K562 (cell line): ENCODE measurements around the gene LDLRAD1. TPM values are rescaled to one million over a fixed set of nuclear protein-coding genes. Genes with fewer than 3 reads are reported as not detected.

Experiments used
- SMC3 ChIP-seq: conservative IDR thresholded peaks from 2 replicates; pipeline ENCODE4 v1.6.1; 2011; ENCODE audit warnings: low read depth, low read length, improper control_type of control experiment; ENCODE audit not compliant: insufficient read depth
- ZNF384 ChIP-seq: IDR thresholded peaks from 2 replicates; pipeline ENCODE4 v1.6.1; 2012; ENCODE audit warnings: low read depth, low read length, improper control_type of control experiment
- microRNA-seq: library from miRNA; unstranded; fragments of <30 nt; microRNA quantifications from one replicate; pipeline ENCODE4, GENCODE V29; 2018; ENCODE audit warnings: borderline microRNAs expressed
- polyA plus RNA-seq, 8 experiments: library from polyadenylated mRNA; depleted of rRNA in 4 of 8; stranded (reverse) in 5 of 8; unstranded in 3 of 8; fragments of >200 nt; fragmentation: Nextera tagmentation in 2 of 8; fragmentation: Illumina TruSeq in 1 of 8; extraction: Ambion mirVana in 2 of 8; extraction: Trizol in 1 of 8; gene quantifications; 2 replicates each; pipeline versions ENCODE4 v1.2.1 to v1.2.3, GENCODE V29; 2011 to 2014; ENCODE audit warnings: inconsistent platforms in 1 of 8, missing spikeins in 1 of 8
- total RNA-seq, 7 experiments: library from RNA; depleted of rRNA in 6 of 7; stranded (reverse); fragments of >200 nt in 6 of 7; fragmentation: Illumina TruSeq in 2 of 7; extraction: Trizol in 2 of 7; gene quantifications; 2 replicates each; pipeline versions ENCODE4 v1.2.1 to v1.2.3, GENCODE V29; 2011 to 2021; ENCODE audit warnings: low replicate concordance in 1 of 7
- TF ChIP-seq, protein P1 (sequence below), 2 experiments: fragments of 450-650 bp in 1 of 2; sonication (generic) in 1 of 2; formaldehyde crosslinking in 1 of 2; IDR thresholded peaks; 2 replicates each; pipeline versions ENCODE4 v1.7.1 to v1.9.0; 2016 to 2022; ENCODE audit warnings: inconsistent platforms in 1 of 2, mild to moderate bottlenecking in 1 of 2, missing genetic modification reagents in 1 of 2
- TF ChIP-seq, protein P2 (sequence below): fragments of 200-800 bp; sonication (Bioruptor generic); IDR thresholded peaks from 2 replicates; pipeline ENCODE4 v1.6.1; 2017; ENCODE audit warnings: missing genetic modification characterization, missing compliant biosample characterization

The LDLRAD1 gene
- total and polyA plus RNA-seq, 9 of the 15 experiments (the other 6 are each of a cell fraction or from before 2014, with no cell fraction given), result not detected

DNA sequence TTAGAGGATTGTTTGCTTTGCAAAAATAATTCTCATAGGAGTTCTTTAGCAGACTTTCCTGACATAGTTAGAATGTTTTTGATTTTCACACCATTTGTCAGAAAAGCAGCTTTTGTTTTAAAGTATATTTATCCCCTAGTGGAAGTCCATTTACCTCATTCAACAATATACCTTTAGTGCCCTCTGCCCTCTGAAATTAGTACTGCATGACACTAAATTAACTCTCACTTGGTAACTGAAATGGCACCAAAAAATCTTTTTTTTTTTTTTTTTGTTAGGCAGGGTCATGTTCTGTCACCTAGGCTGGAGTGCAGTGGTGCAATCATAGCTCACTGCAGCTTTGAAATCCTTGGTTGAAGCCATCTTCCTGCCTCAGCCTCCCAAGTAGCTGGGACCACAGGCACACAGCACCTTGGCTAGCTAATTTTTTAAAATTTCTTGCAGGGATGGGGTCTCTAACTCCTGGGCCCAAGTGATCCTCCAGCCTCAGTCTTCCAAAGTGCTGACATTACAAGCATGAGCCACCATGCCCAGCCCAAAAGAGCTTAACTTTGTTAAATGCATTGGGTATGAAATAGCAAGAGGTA, 58.2 kb downstream of the LDLRAD1 start (continued):
- TF ChIP-seq, protein P1, sequence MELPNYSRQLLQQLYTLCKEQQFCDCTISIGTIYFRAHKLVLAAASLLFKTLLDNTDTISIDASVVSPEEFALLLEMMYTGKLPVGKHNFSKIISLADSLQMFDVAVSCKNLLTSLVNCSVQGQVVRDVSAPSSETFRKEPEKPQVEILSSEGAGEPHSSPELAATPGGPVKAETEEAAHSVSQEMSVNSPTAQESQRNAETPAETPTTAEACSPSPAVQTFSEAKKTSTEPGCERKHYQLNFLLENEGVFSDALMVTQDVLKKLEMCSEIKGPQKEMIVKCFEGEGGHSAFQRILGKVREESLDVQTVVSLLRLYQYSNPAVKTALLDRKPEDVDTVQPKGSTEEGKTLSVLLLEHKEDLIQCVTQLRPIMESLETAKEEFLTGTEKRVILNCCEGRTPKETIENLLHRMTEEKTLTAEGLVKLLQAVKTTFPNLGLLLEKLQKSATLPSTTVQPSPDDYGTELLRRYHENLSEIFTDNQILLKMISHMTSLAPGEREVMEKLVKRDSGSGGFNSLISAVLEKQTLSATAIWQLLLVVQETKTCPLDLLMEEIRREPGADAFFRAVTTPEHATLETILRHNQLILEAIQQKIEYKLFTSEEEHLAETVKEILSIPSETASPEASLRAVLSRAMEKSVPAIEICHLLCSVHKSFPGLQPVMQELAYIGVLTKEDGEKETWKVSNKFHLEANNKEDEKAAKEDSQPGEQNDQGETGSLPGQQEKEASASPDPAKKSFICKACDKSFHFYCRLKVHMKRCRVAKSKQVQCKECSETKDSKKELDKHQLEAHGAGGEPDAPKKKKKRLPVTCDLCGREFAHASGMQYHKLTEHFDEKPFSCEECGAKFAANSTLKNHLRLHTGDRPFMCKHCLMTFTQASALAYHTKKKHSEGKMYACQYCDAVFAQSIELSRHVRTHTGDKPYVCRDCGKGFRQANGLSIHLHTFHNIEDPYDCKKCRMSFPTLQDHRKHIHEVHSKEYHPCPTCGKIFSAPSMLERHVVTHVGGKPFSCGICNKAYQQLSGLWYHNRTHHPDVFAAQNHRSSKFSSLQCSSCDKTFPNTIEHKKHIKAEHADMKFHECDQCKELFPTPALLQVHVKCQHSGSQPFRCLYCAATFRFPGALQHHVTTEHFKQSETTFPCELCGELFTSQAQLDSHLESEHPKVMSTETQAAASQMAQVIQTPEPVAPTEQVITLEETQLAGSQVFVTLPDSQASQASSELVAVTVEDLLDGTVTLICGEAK (IDR thresholded peaks at IDR 0.05), result no peak
- TF ChIP-seq, protein P1 (CRISPR knock-in tag; IDR thresholded peaks at IDR 0.05), result no peak
- TF ChIP-seq ZNF384 (peak; percentile 52; the same call in 1 of the 2 replicates), SMC3 (peak; percentile 65; the same call in 1 of the 2 replicates)
- TF ChIP-seq, protein P2, sequence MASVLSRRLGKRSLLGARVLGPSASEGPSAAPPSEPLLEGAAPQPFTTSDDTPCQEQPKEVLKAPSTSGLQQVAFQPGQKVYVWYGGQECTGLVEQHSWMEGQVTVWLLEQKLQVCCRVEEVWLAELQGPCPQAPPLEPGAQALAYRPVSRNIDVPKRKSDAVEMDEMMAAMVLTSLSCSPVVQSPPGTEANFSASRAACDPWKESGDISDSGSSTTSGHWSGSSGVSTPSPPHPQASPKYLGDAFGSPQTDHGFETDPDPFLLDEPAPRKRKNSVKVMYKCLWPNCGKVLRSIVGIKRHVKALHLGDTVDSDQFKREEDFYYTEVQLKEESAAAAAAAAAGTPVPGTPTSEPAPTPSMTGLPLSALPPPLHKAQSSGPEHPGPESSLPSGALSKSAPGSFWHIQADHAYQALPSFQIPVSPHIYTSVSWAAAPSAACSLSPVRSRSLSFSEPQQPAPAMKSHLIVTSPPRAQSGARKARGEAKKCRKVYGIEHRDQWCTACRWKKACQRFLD, result no peak

Small RNAs within 50 kb of the gene (microRNA-seq; reads per million reads assigned to microRNA genes)
- gene MIR4781, result 1.9 reads per million, percentile 26 among the genes with 10 or more reads in this experiment

Other genes starting within 250 kb of the LDLRAD1 start
Only the 7 nearest of the 10 such genes appear.
- 17.8 and 23.8 TPM in 2 replicates for gene YIPF1, start 128.4 kb downstream of the LDLRAD1 start, total RNA-seq (2014; rRNA removed)
- 21.6 and 23.9 TPM in 2 replicates for gene YIPF1, start 128.4 kb downstream of the LDLRAD1 start, total RNA-seq (2014; rRNA removed; fragmentation: Illumina TruSeq; extraction: Trizol)
- 17.9 and 19.6 TPM in 2 replicates for gene YIPF1, start 128.4 kb downstream of the LDLRAD1 start, total RNA-seq (2015; rRNA removed; fragmentation: Illumina TruSeq; extraction: Trizol)
- 15.3 and 15.5 TPM in 2 replicates for gene YIPF1, start 128.4 kb downstream of the LDLRAD1 start, total RNA-seq (2021)
- 35.6 and 37.5 TPM in 2 replicates for gene YIPF1, start 128.4 kb downstream of the LDLRAD1 start, polyA plus RNA-seq (2011; rRNA removed)
- gene YIPF1, start 128.4 kb downstream of the LDLRAD1 start, polyA plus RNA-seq (2014; fragmentation: Illumina TruSeq; extraction: Trizol), result 25.0 and 27.3 TPM in 2 replicates
- 10 to 100 TPM; 11.5 to 15.2 TPM for gene YIPF1, start 128.4 kb downstream of the LDLRAD1 start, polyA plus RNA-seq (2014; fragmentation: Nextera tagmentation; extraction: Ambion mirVana)
- gene YIPF1, start 128.4 kb downstream of the LDLRAD1 start, polyA plus RNA-seq (2014; rRNA removed), result 19.2 and 21.3 TPM in 2 replicates
- not detected in 2 replicates for gene DIO1, start 124.0 kb downstream of the LDLRAD1 start, total RNA-seq (2014; rRNA removed)
- not detected in 2 replicates for gene DIO1, start 124.0 kb downstream of the LDLRAD1 start, total RNA-seq (2014; rRNA removed; fragmentation: Illumina TruSeq; extraction: Trizol)
- gene DIO1, start 124.0 kb downstream of the LDLRAD1 start, total RNA-seq (2015; rRNA removed; fragmentation: Illumina TruSeq; extraction: Trizol), result not detected in 2 replicates
- gene DIO1, start 124.0 kb downstream of the LDLRAD1 start, total RNA-seq (2021), result not detected in 2 replicates
- not detected in 2 replicates for gene DIO1, start 124.0 kb downstream of the LDLRAD1 start, polyA plus RNA-seq (2011; rRNA removed)
- not detected in 2 replicates for gene DIO1, start 124.0 kb downstream of the LDLRAD1 start, polyA plus RNA-seq (2014; fragmentation: Illumina TruSeq; extraction: Trizol)
- gene DIO1, start 124.0 kb downstream of the LDLRAD1 start, polyA plus RNA-seq (2014; fragmentation: Nextera tagmentation; extraction: Ambion mirVana), result not detected
- gene DIO1, start 124.0 kb downstream of the LDLRAD1 start, polyA plus RNA-seq (2014; rRNA removed), result not detected in 2 replicates
- 167 and 181 TPM in 2 replicates for gene IFT25, start 72.5 kb downstream of the LDLRAD1 start, total RNA-seq (2014; rRNA removed)
- gene IFT25, start 72.5 kb downstream of the LDLRAD1 start, total RNA-seq (2014; rRNA removed; fragmentation: Illumina TruSeq; extraction: Trizol), result 147 and 167 TPM in 2 replicates
- 189 and 209 TPM in 2 replicates for gene IFT25, start 72.5 kb downstream of the LDLRAD1 start, total RNA-seq (2015; rRNA removed; fragmentation: Illumina TruSeq; extraction: Trizol)
- 93.6 and 94.4 TPM in 2 replicates for gene IFT25, start 72.5 kb downstream of the LDLRAD1 start, total RNA-seq (2021)
- gene IFT25, start 72.5 kb downstream of the LDLRAD1 start, polyA plus RNA-seq (2011; rRNA removed), result 110 and 150 TPM in 2 replicates
- gene IFT25, start 72.5 kb downstream of the LDLRAD1 start, polyA plus RNA-seq (2014; fragmentation: Illumina TruSeq; extraction: Trizol), result 153 and 157 TPM in 2 replicates
- gene IFT25, start 72.5 kb downstream of the LDLRAD1 start, polyA plus RNA-seq (2014; fragmentation: Nextera tagmentation; extraction: Ambion mirVana), result 100 to 1,000 TPM; 168 to 178 TPM
- 202 and 206 TPM in 2 replicates for gene IFT25, start 72.5 kb downstream of the LDLRAD1 start, polyA plus RNA-seq (2014; rRNA removed)
- 26.0 and 26.2 TPM in 2 replicates for gene LRRC42, start 71.8 kb downstream of the LDLRAD1 start, total RNA-seq (2014; rRNA removed)
- gene LRRC42, start 71.8 kb downstream of the LDLRAD1 start, total RNA-seq (2014; rRNA removed; fragmentation: Illumina TruSeq; extraction: Trizol), result 39.0 and 45.4 TPM in 2 replicates
- 35.0 and 35.5 TPM in 2 replicates for gene LRRC42, start 71.8 kb downstream of the LDLRAD1 start, total RNA-seq (2015; rRNA removed; fragmentation: Illumina TruSeq; extraction: Trizol)
- gene LRRC42, start 71.8 kb downstream of the LDLRAD1 start, total RNA-seq (2021), result 40.1 and 42.7 TPM in 2 replicates
- 51.9 and 64.1 TPM in 2 replicates for gene LRRC42, start 71.8 kb downstream of the LDLRAD1 start, polyA plus RNA-seq (2011; rRNA removed)
- gene LRRC42, start 71.8 kb downstream of the LDLRAD1 start, polyA plus RNA-seq (2014; fragmentation: Illumina TruSeq; extraction: Trizol), result 42.0 and 42.9 TPM in 2 replicates
- 10 to 100 TPM; 17.3 to 19.1 TPM for gene LRRC42, start 71.8 kb downstream of the LDLRAD1 start, polyA plus RNA-seq (2014; fragmentation: Nextera tagmentation; extraction: Ambion mirVana)
- 33.6 and 35.2 TPM in 2 replicates for gene LRRC42, start 71.8 kb downstream of the LDLRAD1 start, polyA plus RNA-seq (2014; rRNA removed)
- 97.2 and 122 TPM in 2 replicates for gene TMEM59, start 35.0 kb upstream of the LDLRAD1 start, total RNA-seq (2014; rRNA removed)
- gene TMEM59, start 35.0 kb upstream of the LDLRAD1 start, total RNA-seq (2014; rRNA removed; fragmentation: Illumina TruSeq; extraction: Trizol), result 151 and 168 TPM in 2 replicates
- gene TMEM59, start 35.0 kb upstream of the LDLRAD1 start, total RNA-seq (2015; rRNA removed; fragmentation: Illumina TruSeq; extraction: Trizol), result 137 and 144 TPM in 2 replicates
- gene TMEM59, start 35.0 kb upstream of the LDLRAD1 start, total RNA-seq (2021), result 163 and 186 TPM in 2 replicates
- gene TMEM59, start 35.0 kb upstream of the LDLRAD1 start, polyA plus RNA-seq (2011; rRNA removed), result 299 and 316 TPM in 2 replicates
- gene TMEM59, start 35.0 kb upstream of the LDLRAD1 start, polyA plus RNA-seq (2014; fragmentation: Illumina TruSeq; extraction: Trizol), result 133 and 136 TPM in 2 replicates
- 100 to 1,000 TPM; 196 to 202 TPM for gene TMEM59, start 35.0 kb upstream of the LDLRAD1 start, polyA plus RNA-seq (2014; fragmentation: Nextera tagmentation; extraction: Ambion mirVana)
- gene TMEM59, start 35.0 kb upstream of the LDLRAD1 start, polyA plus RNA-seq (2014; rRNA removed), result 93.1 and 127 TPM in 2 replicates
- 3.3 and 6.2 TPM in 2 replicates for gene TCEANC2, start 35.4 kb upstream of the LDLRAD1 start, total RNA-seq (2014; rRNA removed)
- 6.3 and 8.2 TPM in 2 replicates for gene TCEANC2, start 35.4 kb upstream of the LDLRAD1 start, total RNA-seq (2014; rRNA removed; fragmentation: Illumina TruSeq; extraction: Trizol)
- 4.7 and 5.6 TPM in 2 replicates for gene TCEANC2, start 35.4 kb upstream of the LDLRAD1 start, total RNA-seq (2015; rRNA removed; fragmentation: Illumina TruSeq; extraction: Trizol)
- 7.0 and 7.2 TPM in 2 replicates for gene TCEANC2, start 35.4 kb upstream of the LDLRAD1 start, total RNA-seq (2021)
- gene TCEANC2, start 35.4 kb upstream of the LDLRAD1 start, polyA plus RNA-seq (2011; rRNA removed), result 7.4 and 8.4 TPM in 2 replicates
- gene TCEANC2, start 35.4 kb upstream of the LDLRAD1 start, polyA plus RNA-seq (2014; fragmentation: Illumina TruSeq; extraction: Trizol), result 6.0 and 7.1 TPM in 2 replicates
- gene TCEANC2, start 35.4 kb upstream of the LDLRAD1 start, polyA plus RNA-seq (2014; fragmentation: Nextera tagmentation; extraction: Ambion mirVana), result 10 to 100 TPM in 1 of 2 experiments, 1 to 10 TPM in 1; 9.8 to 10.2 TPM
- gene TCEANC2, start 35.4 kb upstream of the LDLRAD1 start, polyA plus RNA-seq (2014; rRNA removed), result 5.2 and 5.3 TPM in 2 replicates
- gene CDCP2, start 134.8 kb upstream of the LDLRAD1 start, total RNA-seq (2014; rRNA removed), result not detected in 2 replicates
- gene CDCP2, start 134.8 kb upstream of the LDLRAD1 start, total RNA-seq (2014; rRNA removed; fragmentation: Illumina TruSeq; extraction: Trizol), result 0.06 TPM in 1 of 2 replicates, not detected in the other
- gene CDCP2, start 134.8 kb upstream of the LDLRAD1 start, total RNA-seq (2015; rRNA removed; fragmentation: Illumina TruSeq; extraction: Trizol), result not detected in 2 replicates
- not detected in 2 replicates for gene CDCP2, start 134.8 kb upstream of the LDLRAD1 start, total RNA-seq (2021)
- not detected in 2 replicates for gene CDCP2, start 134.8 kb upstream of the LDLRAD1 start, polyA plus RNA-seq (2011; rRNA removed)
- gene CDCP2, start 134.8 kb upstream of the LDLRAD1 start, polyA plus RNA-seq (2014; fragmentation: Illumina TruSeq; extraction: Trizol), result not detected in 2 replicates
- gene CDCP2, start 134.8 kb upstream of the LDLRAD1 start, polyA plus RNA-seq (2014; fragmentation: Nextera tagmentation; extraction: Ambion mirVana), result not detected
- gene CDCP2, start 134.8 kb upstream of the LDLRAD1 start, polyA plus RNA-seq (2014; rRNA removed), result 0.05 TPM in 1 of 2 replicates, not detected in the other